Activated B cell treated with CpG ODN at 0.5 μM for 24 hours (primary cell): ENCODE data around the gene GINS2. TPM values are rescaled to one million over a fixed set of nuclear protein-coding genes. Genes with fewer than 3 reads are reported as not detected.

Experiments used
- ATAC-seq: fragments of 200-7000 bp; cut with Tn5 transposase; one replicate; pipeline ENCODE4 v1.10.0; 2021; ENCODE audit warnings: low read depth, mild to moderate bottlenecking, moderate library complexity
- CTCF ChIA-PET: fragments of 350-600 bp; sonication (Branson Sonifier 250); formaldehyde crosslinking; loops from one replicate; lab custom pipeline; 2021; ENCODE audit warnings: antibody characterized with exemption; lab: Charles Lee
- POLR2A ChIA-PET: fragments of 350-600 bp; sonication (Branson Sonifier 250); formaldehyde crosslinking; loops from one replicate; lab custom pipeline; 2021; ENCODE audit warnings: antibody characterized with exemption; lab: Charles Lee
- DNase-seq: peaks from one replicate; pipeline ENCODE4 v3.0.0; 2022
- H3K27ac Mint-ChIP-seq: one replicate; pipeline ENCODE4 v1.8.0; 2020; ENCODE audit warnings: mixed read lengths
- H3K27me3 Mint-ChIP-seq: one replicate; pipeline ENCODE4 v1.8.0; 2021; ENCODE audit warnings: mixed read lengths
- H3K36me3 Mint-ChIP-seq: one replicate; pipeline ENCODE4 v1.8.0; 2021; ENCODE audit warnings: low read depth, mixed read lengths
- H3K4me1 Mint-ChIP-seq: one replicate; pipeline ENCODE4 v1.8.0; 2021; ENCODE audit warnings: mixed read lengths
- H3K4me3 Mint-ChIP-seq: one replicate; pipeline ENCODE4 v1.8.0; 2020; ENCODE audit warnings: mild to moderate bottlenecking, mixed read lengths
- H3K9me3 Mint-ChIP-seq: one replicate; pipeline ENCODE4 v1.8.0; 2020; ENCODE audit warnings: mixed read lengths
- intact Hi-C: fragments of 100-400 bp; cut with micrococcal nuclease; formaldehyde crosslinking; loops from one replicate; pipeline ENCODE4 v1.15.1; 2024
- total RNA-seq: library from RNA; stranded (reverse); gene quantifications from 2 replicates; pipeline ENCODE4 v1.2.3, GENCODE V29; 2022
- TF ChIP-seq, protein P1 (sequence below): fragments of 200-600 bp; IDR thresholded peaks from one replicate; pipeline ENCODE4 v1.8.0; 2022; ENCODE audit warnings: antibody characterized with exemption, mild to moderate bottlenecking

The GINS2 gene
- total RNA-seq, 1 donor from 2014 or later: 6.0 TPM

- intact Hi-C loops: no loop called here
- ChIA-PET POLR2A (no interaction called here), CTCF (no interaction called here)
- Mint-ChIP-seq H3K27ac (no peak overlapping the region), H3K9me3 (no peaks in the 10 kb centered on the region), H3K36me3 (peaks cover 59% of the 10 kb centered on the region), H3K4me3 (no peak overlapping the region), H3K4me1 (peaks cover 3% of the 10 kb centered on the region), H3K27me3 (no peaks in the 10 kb centered on the region)
- TF ChIP-seq, protein P1, sequence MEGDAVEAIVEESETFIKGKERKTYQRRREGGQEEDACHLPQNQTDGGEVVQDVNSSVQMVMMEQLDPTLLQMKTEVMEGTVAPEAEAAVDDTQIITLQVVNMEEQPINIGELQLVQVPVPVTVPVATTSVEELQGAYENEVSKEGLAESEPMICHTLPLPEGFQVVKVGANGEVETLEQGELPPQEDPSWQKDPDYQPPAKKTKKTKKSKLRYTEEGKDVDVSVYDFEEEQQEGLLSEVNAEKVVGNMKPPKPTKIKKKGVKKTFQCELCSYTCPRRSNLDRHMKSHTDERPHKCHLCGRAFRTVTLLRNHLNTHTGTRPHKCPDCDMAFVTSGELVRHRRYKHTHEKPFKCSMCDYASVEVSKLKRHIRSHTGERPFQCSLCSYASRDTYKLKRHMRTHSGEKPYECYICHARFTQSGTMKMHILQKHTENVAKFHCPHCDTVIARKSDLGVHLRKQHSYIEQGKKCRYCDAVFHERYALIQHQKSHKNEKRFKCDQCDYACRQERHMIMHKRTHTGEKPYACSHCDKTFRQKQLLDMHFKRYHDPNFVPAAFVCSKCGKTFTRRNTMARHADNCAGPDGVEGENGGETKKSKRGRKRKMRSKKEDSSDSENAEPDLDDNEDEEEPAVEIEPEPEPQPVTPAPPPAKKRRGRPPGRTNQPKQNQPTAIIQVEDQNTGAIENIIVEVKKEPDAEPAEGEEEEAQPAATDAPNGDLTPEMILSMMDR: no peak
- DNase-seq: no peak
- ATAC-seq: no peak
Measured at GRCh38 chr16:85654251-85655095, 34.3 kb downstream of the GINS2 start.

GRCh38 chr16:85653290-85653891, 35.4 kb downstream of the GINS2 start:
- peaks cover 58% of the 10 kb centered on the region for H3K36me3 Mint-ChIP-seq
- no peaks in the 10 kb centered on the region for H3K9me3 Mint-ChIP-seq
- TF ChIP-seq, protein P1: no peak
- no peak for ATAC-seq
- no peak overlapping the region for H3K27ac Mint-ChIP-seq
- DNase-seq: no peak
- no peak overlapping the region for H3K4me3 Mint-ChIP-seq
- H3K27me3 Mint-ChIP-seq: no peaks in the 10 kb centered on the region
- intact Hi-C loops: no loop called here
- CTCF ChIA-PET: interaction anchor here (0.5 kb wide), 1 partner anchor 77 kb away, joined by 4 read pairs; no protein-coding TSS in a partner anchor
- POLR2A ChIA-PET: no interaction called here
- H3K4me1 Mint-ChIP-seq: peaks cover 6% of the 10 kb centered on the region

DNA sequence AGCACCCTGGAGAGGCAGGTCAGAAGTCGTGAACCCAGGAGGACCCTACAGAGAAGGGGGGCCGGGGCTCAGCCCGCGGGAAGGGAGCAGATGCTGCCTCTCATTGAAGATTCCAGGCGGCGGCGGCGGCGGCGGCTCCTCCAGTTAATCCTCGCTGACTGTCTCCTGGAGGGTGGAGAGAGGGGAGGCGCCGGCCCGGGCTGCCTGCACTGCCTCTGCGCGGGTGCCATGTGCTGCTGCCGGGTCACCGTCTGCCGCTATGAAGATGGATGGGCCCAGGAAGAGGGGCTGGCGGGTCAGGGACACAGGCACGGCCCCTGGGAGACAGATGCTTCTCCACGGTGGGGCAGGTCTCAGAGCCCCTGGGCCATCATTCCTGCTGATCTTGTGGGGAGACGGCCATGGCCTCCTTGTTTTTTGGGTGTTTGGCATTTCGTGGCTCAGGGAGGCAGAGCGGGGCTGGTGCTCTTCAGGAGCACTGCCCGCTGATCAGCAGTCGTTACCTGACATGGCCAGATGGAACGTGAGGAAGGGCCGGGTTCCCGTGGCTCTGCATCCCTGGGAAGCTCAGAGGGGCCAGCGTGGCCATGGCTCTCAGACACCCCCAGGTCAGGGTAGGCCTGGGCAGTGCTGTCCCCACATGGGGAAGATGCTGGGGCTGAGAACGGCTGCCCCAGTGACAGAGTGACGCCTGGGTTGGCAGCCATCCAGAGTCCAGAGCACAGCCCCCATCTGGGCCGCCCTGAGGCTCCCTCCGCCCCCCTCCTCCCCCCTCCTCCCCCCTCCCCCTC, 36.1 kb downstream of the GINS2 start:
- H3K9me3 Mint-ChIP-seq: no peaks in the 10 kb centered on the region
- ChIA-PET POLR2A (no interaction called here), CTCF (interaction anchor here (0.5 kb wide), 1 partner anchor 78 kb away, joined by 4 read pairs; no protein-coding TSS in a partner anchor)
- intact Hi-C loops: no loop called here
- ATAC-seq (no peak), DNase-seq (no peak)
- H3K4me1 Mint-ChIP-seq: peaks cover 6% of the 10 kb centered on the region
- peaks cover 54% of the 10 kb centered on the region for H3K36me3 Mint-ChIP-seq
- TF ChIP-seq, protein P1: no peak
- no peaks in the 10 kb centered on the region for H3K27me3 Mint-ChIP-seq
- H3K4me3 Mint-ChIP-seq: no peak overlapping the region
- no peak overlapping the region for H3K27ac Mint-ChIP-seq

- DNase-seq (no peak), ATAC-seq (no peak)
- CTCF ChIA-PET: no interaction called here
- no peaks in the 10 kb centered on the region for H3K27me3 Mint-ChIP-seq
- intact Hi-C loops: no loop called here
- H3K36me3 Mint-ChIP-seq: peaks cover 46% of the 10 kb centered on the region
- no peak overlapping the region for H3K4me3 Mint-ChIP-seq
- H3K9me3 Mint-ChIP-seq: no peaks in the 10 kb centered on the region
- peaks cover 6% of the 10 kb centered on the region for H3K4me1 Mint-ChIP-seq
- TF ChIP-seq, protein P1: no peak
- no peak overlapping the region for H3K27ac Mint-ChIP-seq
- POLR2A ChIA-PET: no interaction called here
Measured at GRCh38 chr16:85651629-85652430, 36.9 kb downstream of the GINS2 start.
